LNCaP clone FGC (cell line): Measurements from ENCODE around the gene RALY.
"Not testable (repeated sequence)": the region's sequence is repeated elsewhere in the genome, so short reads cannot be mapped to it uniquely, and the experiment has no call there.

Experiments used
- DNase-seq: peaks from one replicate; pipeline ENCODE4 v3.0.0-alpha.2; 2011; ENCODE audit warnings: low read depth
- H3K4me3 ChIP-seq: 2 replicates; pipeline ENCODE4 v1.5.1; 2011; ENCODE audit warnings: mild to moderate bottlenecking, low read depth, low read length, control low read depth
- CTCF ChIP-seq: IDR thresholded peaks from 2 replicates; pipeline ENCODE4 v1.5.1; 2012; ENCODE audit warnings: mild to moderate bottlenecking; ENCODE audit not compliant: control insufficient read depth, insufficient read depth; ENCODE audit errors: extremely low read depth

RALY gene

GRCh38 chr20:34022151-34022838 is 28.6 kb downstream of the RALY start:
- no peak overlapping the region for H3K4me3 ChIP-seq
- TF ChIP-seq CTCF, result peak; percentile 19; the same call in 1 of the 2 replicates
- DNase-seq, result no peak

DNA sequence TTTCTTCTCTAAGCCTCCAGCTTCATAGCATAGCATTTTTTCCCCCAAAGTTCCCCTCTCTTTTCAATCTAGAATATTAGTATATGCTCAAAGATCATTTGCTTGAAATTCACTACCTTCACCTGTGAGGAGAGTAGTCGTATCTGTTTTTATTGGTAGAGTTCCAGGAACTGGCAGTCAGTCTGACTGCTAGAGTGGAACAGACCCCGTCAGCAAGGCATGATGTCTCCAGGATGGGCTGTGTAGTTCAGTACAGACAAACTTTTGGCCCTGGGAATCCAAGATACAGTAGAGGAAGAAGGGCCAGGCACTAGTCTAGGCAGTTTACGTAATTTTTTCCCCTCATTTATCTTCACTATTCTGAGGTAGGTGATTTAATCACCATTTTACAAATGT is 29.1 kb downstream of the RALY start:
- DNase-seq, result no peak
- no peak overlapping the region for H3K4me3 ChIP-seq
- no peak for TF ChIP-seq CTCF

GRCh38 chr20:34023937-34024722 is 30.4 kb downstream of the RALY start:
- no peak overlapping the region for H3K4me3 ChIP-seq
- TF ChIP-seq CTCF, result no peak
- DNase-seq, result no peak

GRCh38 chr20:34024723-34025351 is 31.1 kb downstream of the RALY start:
- H3K4me3 ChIP-seq, result no peak overlapping the region
- no peak for DNase-seq
- TF ChIP-seq CTCF, result no peak

DNA sequence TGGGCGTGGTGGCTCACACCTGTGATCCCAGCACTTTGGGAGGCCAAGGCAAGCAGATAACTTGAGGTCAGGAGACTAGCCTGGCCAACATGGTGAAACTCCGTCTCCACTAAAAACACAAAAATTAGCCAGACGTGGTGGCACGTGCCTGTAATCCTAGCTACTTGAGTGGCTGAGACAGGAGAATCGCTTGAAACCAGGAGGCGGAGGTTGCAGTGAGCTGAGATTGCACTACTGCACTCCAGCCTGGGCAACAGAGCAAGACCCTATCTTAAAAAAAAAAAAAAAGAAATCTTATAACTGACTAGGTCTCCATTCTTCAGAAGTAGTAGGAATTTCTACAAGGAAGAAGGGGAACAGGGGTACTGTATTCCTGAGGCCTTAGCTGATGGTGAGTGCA is 34.3 kb downstream of the RALY start:
- not testable (repeated sequence) for H3K4me3 ChIP-seq, DNase-seq

DNA sequence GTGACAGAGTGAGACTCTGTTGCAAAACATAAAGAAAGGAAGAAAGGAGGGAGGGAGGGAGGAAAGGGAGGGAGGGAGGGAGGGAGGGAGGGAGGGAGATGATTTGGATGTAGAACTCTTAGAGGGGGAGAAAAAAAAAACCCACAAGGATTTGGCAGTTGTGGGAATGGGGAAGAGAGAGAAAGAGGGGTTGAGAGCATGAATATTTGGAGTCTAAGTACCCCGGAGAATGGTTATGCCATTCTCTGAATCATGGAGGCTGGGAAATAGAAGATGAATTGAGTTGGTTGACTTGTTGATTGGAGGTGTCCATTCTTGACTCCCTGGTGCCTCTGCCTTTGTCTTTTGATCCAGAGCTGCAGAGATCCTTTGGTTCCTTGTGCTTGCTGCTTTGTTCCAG is 35.7 kb downstream of the RALY start:
- TF ChIP-seq CTCF, result no peak
- DNase-seq, result no peak
- H3K4me3 ChIP-seq, result no peak overlapping the region

DNA sequence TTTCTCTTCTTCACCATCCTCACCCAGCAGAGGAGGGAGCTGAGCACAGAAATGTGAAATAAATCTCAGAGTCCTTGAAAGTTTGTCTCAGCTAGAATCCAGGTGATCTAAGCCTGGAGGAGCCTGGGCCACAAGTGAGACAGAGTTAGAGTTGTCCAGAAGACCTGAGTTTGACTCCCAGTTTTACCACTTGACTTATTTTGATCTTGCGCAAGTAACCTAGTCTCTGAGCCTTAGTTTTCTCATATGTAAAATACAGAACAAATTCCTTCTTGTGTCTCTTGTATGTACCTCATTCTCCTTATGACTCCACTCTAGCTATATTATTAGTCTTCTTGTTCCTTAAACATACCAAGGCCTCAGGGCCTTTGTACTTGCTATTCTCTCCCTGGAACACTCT is 36.7 kb downstream of the RALY start:
- TF ChIP-seq CTCF, result no peak
- no peak for DNase-seq
- no peak overlapping the region for H3K4me3 ChIP-seq
